Activated CD8-positive, alpha-beta memory T cell treated with anti-CD3 and anti-CD28 coated beads, Interleukin-2, amount 50 U/mL, for 24 hours (primary cell): ENCODE data around the gene SGPL1.

Source experiments
- DNase-seq: peaks from one replicate; pipeline ENCODE4 v3.0.0-alpha.2; 2020; ENCODE audit errors: extremely low read depth

The SGPL1 gene

GRCh38 chr10:70885481-70885880, 69.7 kb downstream of the SGPL1 start:
- no peak for DNase-seq

GRCh38 chr10:70885931-70886903, 70.5 kb downstream of the SGPL1 start:
- no peak for DNase-seq

- DNase-seq = no peak
Observed at GRCh38 chr10:70886921-70887665, 71.3 kb downstream of the SGPL1 start.

- no peak for DNase-seq
Observed at GRCh38 chr10:70887804-70888800, 72.4 kb downstream of the SGPL1 start, which contains the start of gene PCBD1. TSS of gene PCBD1 (minus strand) at chr10:70888565. CDS start at chr10:70888533, 32 bp downstream.

GRCh38 chr10:70889291-70889690, 73.5 kb downstream of the SGPL1 start:
- no peak for DNase-seq

- DNase-seq = no peak
Observed at GRCh38 chr10:70890917-70891431, 75.2 kb downstream of the SGPL1 start.

- no peak for DNase-seq
Observed at GRCh38 chr10:70891627-70892026, 75.9 kb downstream of the SGPL1 start.

- no peak for DNase-seq
Observed at GRCh38 chr10:70892631-70893030, 76.9 kb downstream of the SGPL1 start.

GRCh38 chr10:70893227-70894006, 77.7 kb downstream of the SGPL1 start:
- no peak for DNase-seq

GRCh38 chr10:70894416-70894815, 78.7 kb downstream of the SGPL1 start:
- DNase-seq = no peak

- DNase-seq = no peak
Observed at GRCh38 chr10:70896551-70896950, 80.8 kb downstream of the SGPL1 start.

GRCh38 chr10:70898687-70899086, 82.9 kb downstream of the SGPL1 start:
- no peak for DNase-seq

- no peak for DNase-seq
Observed at GRCh38 chr10:70899096-70899495, 83.3 kb downstream of the SGPL1 start.

GRCh38 chr10:70901276-70901878, 85.6 kb downstream of the SGPL1 start:
- no peak for DNase-seq

- no peak for DNase-seq
Observed at GRCh38 chr10:70902661-70903261, 87.0 kb downstream of the SGPL1 start.

- peak; percentile 27 for DNase-seq
Observed at GRCh38 chr10:70903262-70903921, 87.6 kb downstream of the SGPL1 start.

- no peak for DNase-seq
Observed at GRCh38 chr10:70905071-70906021, 89.6 kb downstream of the SGPL1 start.
